Kasumi-1 (cell line): ENCODE results near the gene GTPBP8.
"Not testable (repeated sequence)": the region's sequence is repeated elsewhere in the genome, so short reads cannot be mapped to it uniquely, and the experiment has no call there.

Source experiments
- DNase-seq, 2 experiments: peaks; one replicate each; lab custom pipeline; 2025; lab: John Stamatoyannopoulos, UW

Gene GTPBP8

GRCh38 chr3:113000691-113001090, 9.9 kb downstream of the GTPBP8 start:
- no peak for DNase-seq

- DNase-seq: no peak
Observed at GRCh38 chr3:113002037-113002436, 11.3 kb downstream of the GTPBP8 start.

GRCh38 chr3:113002679-113003078, 11.9 kb downstream of the GTPBP8 start:
- no peak for DNase-seq

- DNase-seq: no peak
Observed at GRCh38 chr3:113005611-113006010, 14.8 kb downstream of the GTPBP8 start.

GRCh38 chr3:113006359-113007056, 15.7 kb downstream of the GTPBP8 start:
- DNase-seq: no peak

- no peak for DNase-seq
Observed at GRCh38 chr3:113008117-113008516, 17.3 kb downstream of the GTPBP8 start.

- DNase-seq: no peak
Observed at GRCh38 chr3:113013593-113013992, 22.8 kb downstream of the GTPBP8 start.

GRCh38 chr3:113018536-113019181, 27.9 kb downstream of the GTPBP8 start:
- DNase-seq: peak; percentile 25 to 30

GRCh38 chr3:113019182-113020137, 28.7 kb downstream of the GTPBP8 start:
- peak; percentile 75 to 90 for DNase-seq

- no peak for DNase-seq
Observed at GRCh38 chr3:113021471-113021870, 30.7 kb downstream of the GTPBP8 start.

- DNase-seq: no peak
Observed at GRCh38 chr3:113034011-113034410, 43.2 kb downstream of the GTPBP8 start.

GRCh38 chr3:113035387-113035982, 44.7 kb downstream of the GTPBP8 start:
- DNase-seq: peak; percentile 48 to 82

- DNase-seq: no peak
Observed at GRCh38 chr3:113038328-113038727, 47.5 kb downstream of the GTPBP8 start.

GRCh38 chr3:113039546-113039945, 48.8 kb downstream of the GTPBP8 start:
- no peak for DNase-seq

- no peak for DNase-seq
Observed at GRCh38 chr3:113040231-113040630, 49.4 kb downstream of the GTPBP8 start.

GRCh38 chr3:113043686-113044085, 52.9 kb downstream of the GTPBP8 start:
- DNase-seq: no peak

- DNase-seq: not testable (repeated sequence)
Observed at GRCh38 chr3:113046186-113046965, 55.6 kb downstream of the GTPBP8 start.

GRCh38 chr3:113051302-113051711, 60.5 kb downstream of the GTPBP8 start:
- DNase-seq: peak; percentile 83 to 84
